ENCODE measurements around the gene ANK3. TPM values are rescaled to one million over a fixed set of nuclear protein-coding genes. Genes with fewer than 3 reads are reported as not detected.

ANK3 gene
- total RNA-seq, 1 donor from 2014 or later, result 35.1 TPM

- no peaks in the 10 kb centered on the region for H3K9me3 Mint-ChIP-seq (ENCODE audit: low read depth)
- no peaks in the 10 kb centered on the region for H3K4me1 Mint-ChIP-seq (ENCODE audit: low read depth)
- H3K36me3 Mint-ChIP-seq (ENCODE audit: low read depth), result no peaks in the 10 kb centered on the region
- DNase-seq (ENCODE audit: low spot score), result no peak
- no peak overlapping the region for H3K27ac Mint-ChIP-seq (ENCODE audit: unreplicated experiment)
- TF ChIP-seq CTCF (IDR thresholded peaks at IDR 0.05), result no peak
- H3K27me3 Mint-ChIP-seq (ENCODE audit: low read depth), result peaks cover 6% of the 10 kb centered on the region
- no peak overlapping the region for H3K4me3 Mint-ChIP-seq (ENCODE audit: unreplicated experiment)
These were observed 383.6 kb downstream of the ANK3 start for GRCh38 chr10:60006062-60006461.

GRCh38 chr10:60003651-60004523 lies 385.8 kb downstream of the ANK3 start:
- TF ChIP-seq CTCF (IDR thresholded peaks at IDR 0.05), result no peak
- DNase-seq (ENCODE audit: low spot score), result no peak
- H3K27ac Mint-ChIP-seq (ENCODE audit: unreplicated experiment), result no peak overlapping the region
- H3K4me1 Mint-ChIP-seq (ENCODE audit: low read depth), result no peaks in the 10 kb centered on the region
- no peaks in the 10 kb centered on the region for H3K9me3 Mint-ChIP-seq (ENCODE audit: low read depth)
- peaks cover 6% of the 10 kb centered on the region for H3K27me3 Mint-ChIP-seq (ENCODE audit: low read depth)
- H3K4me3 Mint-ChIP-seq (ENCODE audit: unreplicated experiment), result no peak overlapping the region
- no peaks in the 10 kb centered on the region for H3K36me3 Mint-ChIP-seq (ENCODE audit: low read depth)

- Mint-ChIP-seq H3K36me3 (ENCODE audit: low read depth) (no peaks in the 10 kb centered on the region), H3K4me3 (ENCODE audit: unreplicated experiment) (no peak overlapping the region), H3K27ac (ENCODE audit: unreplicated experiment) (no peak overlapping the region), H3K4me1 (ENCODE audit: low read depth) (no peaks in the 10 kb centered on the region), H3K9me3 (ENCODE audit: low read depth) (no peaks in the 10 kb centered on the region), H3K27me3 (ENCODE audit: low read depth) (peaks cover 1% of the 10 kb centered on the region)
- no peak for DNase-seq (ENCODE audit: low spot score)
- no peak for TF ChIP-seq CTCF (IDR thresholded peaks at IDR 0.05)
These were observed 388.9 kb downstream of the ANK3 start for GRCh38 chr10:60000747-60001146.

- Mint-ChIP-seq H3K36me3 (ENCODE audit: low read depth) (no peaks in the 10 kb centered on the region), H3K9me3 (ENCODE audit: low read depth) (no peaks in the 10 kb centered on the region), H3K27me3 (ENCODE audit: low read depth) (peaks cover 5% of the 10 kb centered on the region), H3K4me3 (ENCODE audit: unreplicated experiment) (no peak overlapping the region), H3K27ac (ENCODE audit: unreplicated experiment) (no peak overlapping the region), H3K4me1 (ENCODE audit: low read depth) (no peaks in the 10 kb centered on the region)
- no peak for DNase-seq (ENCODE audit: low spot score)
- no peak for TF ChIP-seq CTCF (IDR thresholded peaks at IDR 0.05)
These were observed 391.7 kb downstream of the ANK3 start for GRCh38 chr10:59997827-59998525.

GRCh38 chr10:59995862-59996261 lies 393.8 kb downstream of the ANK3 start:
- H3K9me3 Mint-ChIP-seq (ENCODE audit: low read depth), result no peaks in the 10 kb centered on the region
- H3K27me3 Mint-ChIP-seq (ENCODE audit: low read depth), result peaks cover 5% of the 10 kb centered on the region
- H3K36me3 Mint-ChIP-seq (ENCODE audit: low read depth), result no peaks in the 10 kb centered on the region
- H3K4me1 Mint-ChIP-seq (ENCODE audit: low read depth), result peaks cover 5% of the 10 kb centered on the region
- no peak for TF ChIP-seq CTCF (IDR thresholded peaks at IDR 0.05)
- H3K27ac Mint-ChIP-seq (ENCODE audit: unreplicated experiment), result no peak overlapping the region
- H3K4me3 Mint-ChIP-seq (ENCODE audit: unreplicated experiment), result no peak overlapping the region
- no peak for DNase-seq (ENCODE audit: low spot score)
